IMR-90 (cell line): ENCODE measurements around the gene EIF3L. TPM values are rescaled to one million over a fixed set of nuclear protein-coding genes. Genes with fewer than 3 reads are reported as not detected.
A peak's percentile ranks its signal among the peaks of the same experiment; 100 is the strongest.

Experiments used
- ATAC-seq: fragments of 200-7000 bp; cut with Tn5 transposase; 2 replicates; pipeline ENCODE4 v1.9.1; 2020; ENCODE audit warnings: low read depth, mild to moderate bottlenecking, moderate library complexity
- Bru-seq: library from RNA; stranded (reverse); fragments of 400-500 nt; gene quantifications from one replicate; lab custom pipeline; 2021; lab: Mats Ljungman, UMichigan
- BruChase-seq, 2 experiments: library from RNA; stranded (reverse); fragments of 400-500 nt; gene quantifications; one replicate each; lab custom pipeline; 2021; lab: Mats Ljungman, UMichigan
- BruUV-seq: library from RNA; stranded (reverse); fragments of 400-500 nt; replicated peaks from 2 replicates; lab custom pipeline; 2021; lab: Mats Ljungman, UMichigan
- CTCF ChIA-PET: fragments of 300-600 bp; formaldehyde crosslinking; extraction: SDS; loops from one replicate; lab custom pipeline; 2021; ENCODE audit warnings: antibody characterized with exemption; lab: Yijun Ruan, JAX
- POLR2A ChIA-PET: fragments of 300-600 bp; sonication (Branson Sonifier 250); formaldehyde crosslinking; loops from one replicate; lab custom pipeline; 2022; ENCODE audit warnings: antibody characterized with exemption; ENCODE audit not compliant: unreplicated experiment; lab: Charles Lee
- DNase-seq: peaks from one replicate; pipeline ENCODE4 v3.0.0; 2013
- H2AFZ ChIP-seq: replicated peaks from 2 replicates; pipeline ENCODE3; 2013; ENCODE audit warnings: low read length, mild to moderate bottlenecking; ENCODE audit not compliant: poor library complexity
- H2AK5ac ChIP-seq: 2 replicates; pipeline ENCODE4 v1.6.1; 2013; ENCODE audit warnings: low read depth, low read length, inconsistent platforms
- H2AK9ac ChIP-seq: replicated peaks from 2 replicates; pipeline ENCODE3; 2013; ENCODE audit warnings: mild to moderate bottlenecking, low read depth, low read length, moderate library complexity; ENCODE audit not compliant: poor library complexity
- H2BK120ac ChIP-seq: 2 replicates; pipeline ENCODE4 v1.6.1; 2013; ENCODE audit warnings: low read depth, low read length, inconsistent platforms
- H2BK15ac ChIP-seq: 3 replicates; pipeline ENCODE4 v1.6.1; 2013; ENCODE audit warnings: low read depth, low read length, inconsistent platforms
- H2BK20ac ChIP-seq: 2 replicates; pipeline ENCODE4 v1.6.1; 2013; ENCODE audit warnings: low read depth, mild to moderate bottlenecking, inconsistent platforms, low read length, moderate library complexity
- H2BK5ac ChIP-seq: 2 replicates; pipeline ENCODE4 v1.6.1; 2013; ENCODE audit warnings: mild to moderate bottlenecking, low read depth, low read length, inconsistent platforms; ENCODE audit not compliant: poor library complexity, severe bottlenecking
- H3K14ac ChIP-seq: replicated peaks from 2 replicates; pipeline ENCODE4 v1.6.1; 2013; ENCODE audit warnings: low read depth, low read length, inconsistent platforms
- H3K18ac ChIP-seq: 2 replicates; pipeline ENCODE4 v1.6.1; 2013; ENCODE audit warnings: low read depth, low read length, control low read depth
- H3K23ac ChIP-seq: 2 replicates; pipeline ENCODE4 v1.6.1; 2013; ENCODE audit warnings: low read depth, low read length, inconsistent platforms
- H3K27ac ChIP-seq: 2 replicates; pipeline ENCODE4 v1.5.1; 2013; ENCODE audit warnings: mild to moderate bottlenecking, control low read depth, low read length; ENCODE audit not compliant: insufficient read depth
- H3K27me3 ChIP-seq: 2 replicates; pipeline ENCODE4 v1.6.1; 2013; ENCODE audit warnings: low read length; ENCODE audit not compliant: control insufficient read depth, insufficient read depth
- H3K36me3 ChIP-seq: 2 replicates; pipeline ENCODE4 v1.6.1; 2013; ENCODE audit warnings: low read length, mixed read lengths; ENCODE audit not compliant: control insufficient read depth, insufficient read depth
- H3K4ac ChIP-seq: 2 replicates; pipeline ENCODE4 v1.6.1; 2013; ENCODE audit warnings: low read depth, low read length, inconsistent platforms
- H3K4me1 ChIP-seq: 2 replicates; pipeline ENCODE4 v1.6.1; 2013; ENCODE audit warnings: low read length, mixed read lengths; ENCODE audit not compliant: control insufficient read depth, insufficient read depth
- H3K4me2 ChIP-seq: 2 replicates; pipeline ENCODE4 v1.6.1; 2013; ENCODE audit warnings: low read depth, mild to moderate bottlenecking, control low read depth, low read length, moderate library complexity
- H3K4me3 ChIP-seq: 2 replicates; pipeline ENCODE4 v1.5.1; 2013; ENCODE audit warnings: low read depth, mild to moderate bottlenecking, control low read depth, low read length, moderate library complexity; ENCODE audit not compliant: insufficient read depth
- H3K56ac ChIP-seq: 2 replicates; pipeline ENCODE4 v1.6.1; 2013; ENCODE audit warnings: low read length, inconsistent platforms; ENCODE audit not compliant: insufficient read depth; ENCODE audit errors: extremely low read depth
- H3K79me1 ChIP-seq, 2 experiments: 2 replicates each; pipeline ENCODE4 v1.6.1; 2013; ENCODE audit warnings: low read length in 2 of 2, inconsistent platforms in 1 of 2, low read depth in 1 of 2
- H3K9ac ChIP-seq: 2 replicates; pipeline ENCODE4 v1.6.1; 2013; ENCODE audit warnings: low read depth, low read length, control low read depth
- H3K9me1 ChIP-seq: 2 replicates; pipeline ENCODE4 v1.6.1; 2013; ENCODE audit warnings: low read length, inconsistent platforms; ENCODE audit not compliant: insufficient read depth
- H3K9me3 ChIP-seq: 2 replicates; pipeline ENCODE4 v1.6.1; 2013; ENCODE audit warnings: low read length; ENCODE audit not compliant: control insufficient read depth, insufficient read depth
- H4K20me1 ChIP-seq: 2 replicates; pipeline ENCODE4 v1.6.1; 2013; ENCODE audit warnings: low read length, inconsistent platforms; ENCODE audit not compliant: insufficient read depth
- H4K5ac ChIP-seq: 2 replicates; pipeline ENCODE4 v1.6.1; 2013; ENCODE audit warnings: mild to moderate bottlenecking, low read depth, low read length, control low read depth
- H4K8ac ChIP-seq, 2 experiments: 2 replicates each; pipeline ENCODE4 v1.6.1; 2013; ENCODE audit warnings: low read depth in 2 of 2, low read length in 2 of 2, control low read depth in 1 of 2, inconsistent platforms in 1 of 2
- H4K91ac ChIP-seq: 2 replicates; pipeline ENCODE4 v1.6.1; 2013; ENCODE audit warnings: low read depth, low read length, inconsistent platforms; ENCODE audit not compliant: insufficient read depth
- CHD1 ChIP-seq: IDR thresholded peaks from 2 replicates; pipeline ENCODE4 v1.6.1; 2012; ENCODE audit warnings: low read depth, low read length, improper control_type of control experiment
- MAZ ChIP-seq: IDR thresholded peaks from 2 replicates; pipeline ENCODE4 v1.6.1; 2012; ENCODE audit warnings: low read depth, mild to moderate bottlenecking, low read length, improper control_type of control experiment, moderate library complexity, borderline replicate concordance
- MXI1 ChIP-seq: IDR thresholded peaks from 2 replicates; pipeline ENCODE4 v1.6.1; 2012; ENCODE audit warnings: low read depth, mild to moderate bottlenecking, low read length, moderate library complexity, borderline replicate concordance
- NFE2L2 ChIP-seq: fragments of 150-350 bp; IDR thresholded peaks from 2 replicates; pipeline ENCODE4 v1.6.1; 2016; ENCODE audit warnings: low read depth, mild to moderate bottlenecking, low read length
- POLR2A ChIP-seq: IDR thresholded peaks from 2 replicates; pipeline ENCODE4 v1.6.1; 2012; ENCODE audit warnings: mild to moderate bottlenecking, low read depth, low read length
- RAD21 ChIP-seq: IDR thresholded peaks from 2 replicates; pipeline ENCODE4 v1.6.1; 2012; ENCODE audit warnings: low read length, improper control_type of control experiment
- RFX5 ChIP-seq: IDR thresholded peaks from 2 replicates; pipeline ENCODE4 v1.8.0; 2012; ENCODE audit warnings: low read depth, mild to moderate bottlenecking, low read length, moderate library complexity
- whole genome bisulfite sequencing, 2 experiments: methylation state at CpG; one replicate each; pipeline versions ENCODE4 v1.1.5 to v1.1.7; 2013; ENCODE audit warnings: missing lambda C conversion rate in 2 of 2; ENCODE audit not compliant: insufficient read length in 1 of 2; ENCODE audit errors: extremely low coverage in 2 of 2; 5-methylcytosine and 5-hydroxymethylcytosine counted together
- dilution Hi-C: fragments of 300-500 bp; cut with HindIII; formaldehyde crosslinking; loops from one replicate; pipeline ENCODE4 v1.14.3; 2018; ENCODE audit warnings: low sequenced_read_pairs; ENCODE audit not compliant: unreplicated experiment
- in situ Hi-C: fragments of 300-500 bp; cut with MboI; formaldehyde crosslinking; loops from 3 replicates; pipeline ENCODE4 v1.14.3; 2019; ENCODE audit warnings: low sequenced_read_pairs, inconsistent platforms, mixed read lengths
- intact Hi-C: fragments of 100-400 bp; cut with micrococcal nuclease; formaldehyde crosslinking; loops from 2 replicates; pipeline ENCODE4 v1.10.0; 2022
- long read RNA-seq: library from polyadenylated mRNA; unstranded; transcript quantifications from one replicate; pipeline ENCODE4 v2.0.0, GENCODE V29; 2021; ENCODE audit not compliant: unreplicated experiment
- polyA plus RNA-seq, 3 experiments: library from polyadenylated mRNA; depleted of rRNA; stranded (reverse); fragments of >200 nt; gene quantifications; 2 replicates each; pipeline ENCODE4 v1.2.3, GENCODE V29; 2012; ENCODE audit warnings: low replicate concordance in 1 of 3
- total RNA-seq: library from RNA; depleted of rRNA; stranded (reverse); fragments of >200 nt; gene quantifications from 2 replicates; pipeline ENCODE4 v1.2.3, GENCODE V29; 2012; rRNA removed

EIF3L gene
- 464 and 593 TPM in 2 replicates for total RNA-seq
- 354 and 391 TPM in 2 replicates for polyA plus RNA-seq (2012; rRNA removed)
- 183 and 246 TPM in 2 replicates for polyA plus RNA-seq (2012; cell fraction: cytosol; rRNA removed)
- 89.0 and 188 TPM in 2 replicates for polyA plus RNA-seq (2012; cell fraction: nucleus; rRNA removed; ENCODE audit: low replicate concordance)
- Bru-seq, nascent RNA, result percentile 88 among the genes with signal in this experiment
- percentile 87 among the genes with signal in this experiment for BruChase-seq, experiment 1, labeled RNA remaining after a 6-hour chase
- BruChase-seq, experiment 2, labeled RNA remaining after a 2-hour chase, result percentile 75 among the genes with signal in this experiment
- long read RNA-seq, transcript EIF3L-203 (13 exons, 3,220 nt), result major isoform, 367 of 443 reads
- long read RNA-seq, partial matches to known transcripts, result 53 of 443 reads
- long read RNA-seq, other reads (novel, unspliced or antisense), result 20 of 443 reads

GRCh38 chr22:37849089-37849751, at the start of gene EIF3L:
Gene EIF3L (plus strand): TSS chr22:37849419. CDS start chr22:37849450, 31 bp downstream.
- Histone ChIP-seq H2AFZ (peak within 1 kb of the TSS; percentile 94), H2AK9ac (peak within 1 kb of the TSS; percentile 96), H2BK120ac (no peak within 1 kb of the TSS), H3K18ac (peak within 1 kb of the TSS; percentile 1; the same call in 1 of the 2 replicates), H3K9ac (peak within 1 kb of the TSS; percentile 89), H3K27ac (peak within 1 kb of the TSS; percentile 81), H3K23ac (peak within 1 kb of the TSS; percentile 62), H2BK15ac (no peak within 1 kb of the TSS), H3K9me1 (no peaks in the 10 kb centered on the region), H4K8ac (peak within 1 kb of the TSS; percentile 86 to 95), H2AK5ac (peak within 1 kb of the TSS; percentile 73), H3K27me3 (no peaks in the 10 kb centered on the region), H3K4me1 (peaks cover 2% of the 10 kb centered on the region; the same call in 1 of the 2 replicates), H3K4me2 (peak within 1 kb of the TSS; percentile 98), H2BK20ac (no peak within 1 kb of the TSS), H3K4ac (peak within 1 kb of the TSS; percentile 74), H4K5ac (peak within 1 kb of the TSS; percentile 62), H3K9me3 (no peaks in the 10 kb centered on the region), H3K79me1 (peaks cover 26 to 50% of the 10 kb centered on the region in 2 experiments), H4K20me1 (peaks cover 11% of the 10 kb centered on the region), H3K4me3 (peak within 1 kb of the TSS; percentile 80), H3K36me3 (peaks cover 16% of the 10 kb centered on the region), H4K91ac (peak within 1 kb of the TSS; percentile 60), H2BK5ac (peak within 1 kb of the TSS; percentile 77), H3K14ac (peak within 1 kb of the TSS; percentile 54), H3K56ac (peak within 1 kb of the TSS; percentile 76)
- peak; percentile 84 for DNase-seq
- BruUV-seq, result no TSS peak
- 0% methylated on average over 27 of the region's 49 CpGs; no CpG with 5 or more reads in 1 of the 2 experiments for WGBS, 2 experiments
- ATAC-seq, result peak; percentile 86
- in situ Hi-C loops (no loop called here), dilution Hi-C loops (no loop called here), intact Hi-C loops (loop anchor here (2.0 kb wide), 1 partner anchor 14 kb away; no protein-coding TSS in a partner anchor)
- ChIA-PET POLR2A (no interaction called here), CTCF (interaction anchor here (0.6 kb wide), 1 partner anchor 10 kb away, joined by 3 read pairs; no protein-coding TSS in a partner anchor)
- TF ChIP-seq MAZ, result peak; percentile 37; the same call in 1 of the 2 replicates
- TF ChIP-seq NFE2L2, result 0 out of 2 replicates have a peak, but pooled peaks have one; percentile 3
- peak; percentile 90 for TF ChIP-seq POLR2A
- TF ChIP-seq CHD1, result 0 out of 2 replicates have a peak, but pooled peaks have one; percentile 49
- TF ChIP-seq MXI1, result peak; percentile 64; the same call in 1 of the 2 replicates
- TF ChIP-seq RFX5, result no peak
- no peak for TF ChIP-seq RAD21
